ENCODE measurements around the gene MTHFSD.

Gene MTHFSD

DNA sequence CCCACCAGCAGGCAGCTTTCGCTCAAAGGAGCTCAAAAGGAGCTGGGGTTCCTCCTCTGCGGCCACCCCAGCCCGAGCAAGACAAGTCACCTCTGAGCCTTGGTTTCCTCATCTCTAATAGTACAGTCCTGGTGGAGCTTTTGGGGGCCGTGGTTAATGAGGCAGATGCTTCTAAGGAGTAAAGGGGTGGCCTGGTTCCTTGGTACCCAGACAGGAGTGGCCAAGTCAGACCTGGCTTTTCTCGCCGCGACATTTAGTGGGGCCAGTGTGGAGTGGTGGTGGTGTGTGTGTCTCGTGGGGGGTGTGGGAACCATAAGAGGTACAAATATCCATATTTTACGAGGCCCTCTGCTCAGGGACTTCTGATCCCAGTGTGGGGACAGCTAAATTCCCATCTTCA lies 38.0 kb downstream of the MTHFSD start:
- TF ChIP-seq, protein P1, sequence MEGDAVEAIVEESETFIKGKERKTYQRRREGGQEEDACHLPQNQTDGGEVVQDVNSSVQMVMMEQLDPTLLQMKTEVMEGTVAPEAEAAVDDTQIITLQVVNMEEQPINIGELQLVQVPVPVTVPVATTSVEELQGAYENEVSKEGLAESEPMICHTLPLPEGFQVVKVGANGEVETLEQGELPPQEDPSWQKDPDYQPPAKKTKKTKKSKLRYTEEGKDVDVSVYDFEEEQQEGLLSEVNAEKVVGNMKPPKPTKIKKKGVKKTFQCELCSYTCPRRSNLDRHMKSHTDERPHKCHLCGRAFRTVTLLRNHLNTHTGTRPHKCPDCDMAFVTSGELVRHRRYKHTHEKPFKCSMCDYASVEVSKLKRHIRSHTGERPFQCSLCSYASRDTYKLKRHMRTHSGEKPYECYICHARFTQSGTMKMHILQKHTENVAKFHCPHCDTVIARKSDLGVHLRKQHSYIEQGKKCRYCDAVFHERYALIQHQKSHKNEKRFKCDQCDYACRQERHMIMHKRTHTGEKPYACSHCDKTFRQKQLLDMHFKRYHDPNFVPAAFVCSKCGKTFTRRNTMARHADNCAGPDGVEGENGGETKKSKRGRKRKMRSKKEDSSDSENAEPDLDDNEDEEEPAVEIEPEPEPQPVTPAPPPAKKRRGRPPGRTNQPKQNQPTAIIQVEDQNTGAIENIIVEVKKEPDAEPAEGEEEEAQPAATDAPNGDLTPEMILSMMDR (IDR thresholded peaks at IDR 0.05; ENCODE audit: low read length), result no peak
- TF ChIP-seq EZH2phosphoT487 (IDR thresholded peaks at IDR 0.05; ENCODE audit: low read length) (no peak), EZH2 (optimal IDR thresholded peaks at IDR 0.05; ENCODE audit: low read depth, low read length) (no peak)
- Histone ChIP-seq H2AFZ (ENCODE audit: low read length) (no peak overlapping the region), H3K4me1 (ENCODE audit: low read length) (no peaks in the 10 kb centered on the region), H3K27ac (ENCODE audit: low read length) (no peak overlapping the region), H3K9me3 (replicated peaks; ENCODE audit: insufficient read depth, low read length) (no peaks in the 10 kb centered on the region), H3K4me3 (ENCODE audit: low read length) (no peak overlapping the region), H3K79me2 (ENCODE audit: low read length) (no peaks in the 10 kb centered on the region), H3K27me3 (replicated peaks; ENCODE audit: insufficient read depth, low read length) (peaks cover 70% of the 10 kb centered on the region), H3K9me2 (replicated peaks; ENCODE audit: insufficient read depth, low read length) (no peaks in the 10 kb centered on the region), H4K20me1 (ENCODE audit: insufficient read depth, low read length) (no peaks in the 10 kb centered on the region), H3K9ac (ENCODE audit: low read length) (no peak overlapping the region), H3F3A (ENCODE audit: insufficient read depth, low read length) (no peaks in the 10 kb centered on the region), H3K36me3 (replicated peaks; ENCODE audit: insufficient read depth, low read length) (no peaks in the 10 kb centered on the region), H3K4me2 (ENCODE audit: low read depth, low read length) (no peak overlapping the region)
- DNase-seq, result no peak

DNA sequence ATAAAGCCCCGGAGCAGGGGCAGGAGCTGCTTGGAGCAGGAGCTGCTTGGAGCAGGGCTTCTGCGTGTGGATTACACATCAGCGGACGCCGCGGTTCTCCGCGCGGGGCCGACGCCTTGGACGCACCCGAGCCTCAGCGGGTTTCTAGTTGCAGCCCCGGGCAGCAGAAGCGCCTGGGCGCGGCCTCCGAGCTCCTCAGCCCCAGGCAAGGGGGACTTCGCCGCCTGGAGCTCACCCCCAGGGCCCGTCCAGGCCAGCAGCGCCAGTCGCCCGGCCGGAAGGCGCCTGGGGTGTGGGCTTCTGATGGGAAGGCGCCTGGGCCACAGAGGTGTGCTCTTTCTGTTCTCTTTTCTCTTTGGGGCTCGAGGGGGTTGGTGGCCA lies 38.4 kb downstream of the MTHFSD start:
- Histone ChIP-seq H3K9me3 (replicated peaks; ENCODE audit: insufficient read depth, low read length) (no peaks in the 10 kb centered on the region), H3K4me1 (ENCODE audit: low read length) (no peaks in the 10 kb centered on the region), H3F3A (ENCODE audit: insufficient read depth, low read length) (no peaks in the 10 kb centered on the region), H3K9me2 (replicated peaks; ENCODE audit: insufficient read depth, low read length) (no peaks in the 10 kb centered on the region), H4K20me1 (ENCODE audit: insufficient read depth, low read length) (no peaks in the 10 kb centered on the region), H3K36me3 (replicated peaks; ENCODE audit: insufficient read depth, low read length) (no peaks in the 10 kb centered on the region), H3K4me3 (ENCODE audit: low read length) (no peak overlapping the region), H3K79me2 (ENCODE audit: low read length) (no peaks in the 10 kb centered on the region), H3K27ac (ENCODE audit: low read length) (no peak overlapping the region), H2AFZ (ENCODE audit: low read length) (no peak overlapping the region), H3K9ac (ENCODE audit: low read length) (no peak overlapping the region), H3K4me2 (ENCODE audit: low read depth, low read length) (no peak overlapping the region), H3K27me3 (replicated peaks; ENCODE audit: insufficient read depth, low read length) (peaks cover 72% of the 10 kb centered on the region)
- no peak for DNase-seq
- TF ChIP-seq EZH2phosphoT487 (IDR thresholded peaks at IDR 0.05; ENCODE audit: low read length), result no peak
- TF ChIP-seq EZH2 (optimal IDR thresholded peaks at IDR 0.05; ENCODE audit: low read depth, low read length), result no peak
- TF ChIP-seq, protein P1 (IDR thresholded peaks at IDR 0.05; ENCODE audit: low read length), result no peak

DNA sequence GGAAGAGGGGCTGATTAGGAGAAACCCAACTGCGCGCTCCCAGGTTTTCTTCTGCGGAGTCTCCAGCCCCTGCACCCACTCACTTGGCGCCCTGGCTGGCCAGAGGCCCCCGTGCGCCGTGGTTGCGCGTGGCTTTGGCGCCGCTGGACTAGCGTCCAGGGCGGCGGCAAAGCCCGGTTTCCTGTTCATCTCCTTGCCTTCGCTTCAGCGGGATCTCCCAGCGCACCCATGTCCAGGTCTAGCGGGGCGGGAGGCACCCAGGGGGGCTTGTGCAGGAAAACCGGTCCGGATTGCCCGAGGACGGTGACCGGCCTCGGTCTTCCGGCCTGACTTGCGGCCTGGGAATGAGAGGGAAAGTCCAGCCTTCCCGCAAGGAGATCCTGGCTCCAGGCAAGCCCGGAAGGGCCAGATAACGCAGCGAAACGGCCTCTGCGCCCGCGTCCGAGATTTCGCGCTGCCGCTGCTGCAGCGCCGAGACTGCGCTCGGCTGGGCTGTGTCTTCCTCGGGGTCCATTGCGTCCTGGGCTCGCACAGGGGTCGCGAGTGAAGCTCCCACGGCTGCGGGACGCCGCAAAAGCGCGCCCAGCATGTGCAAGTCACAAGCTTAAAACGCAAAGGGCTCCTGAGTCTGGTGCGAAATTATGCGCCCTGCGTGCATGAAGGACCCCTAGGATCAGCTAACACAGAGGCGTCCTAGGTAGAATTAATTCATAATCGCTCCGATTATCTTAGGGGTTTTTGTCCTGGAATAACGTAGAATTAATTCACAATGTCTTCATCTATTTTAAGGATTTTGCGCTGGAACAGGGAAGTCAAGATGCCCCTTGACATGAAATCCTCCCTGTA lies 39.0 kb downstream of the MTHFSD start:
- TF ChIP-seq EZH2phosphoT487 (IDR thresholded peaks at IDR 0.05; ENCODE audit: low read length), result no peak
- TF ChIP-seq EZH2 (optimal IDR thresholded peaks at IDR 0.05; ENCODE audit: low read depth, low read length), result no peak
- TF ChIP-seq, protein P1 (IDR thresholded peaks at IDR 0.05; ENCODE audit: low read length), result no peak
- Histone ChIP-seq H3K79me2 (ENCODE audit: low read length) (no peaks in the 10 kb centered on the region), H3K9me2 (replicated peaks; ENCODE audit: insufficient read depth, low read length) (no peaks in the 10 kb centered on the region), H2AFZ (ENCODE audit: low read length) (no peak overlapping the region), H3K36me3 (replicated peaks; ENCODE audit: insufficient read depth, low read length) (no peaks in the 10 kb centered on the region), H3K27me3 (replicated peaks; ENCODE audit: insufficient read depth, low read length) (peaks cover 70% of the 10 kb centered on the region), H4K20me1 (ENCODE audit: insufficient read depth, low read length) (no peaks in the 10 kb centered on the region), H3F3A (ENCODE audit: insufficient read depth, low read length) (no peaks in the 10 kb centered on the region), H3K4me3 (ENCODE audit: low read length) (no peak overlapping the region), H3K9ac (ENCODE audit: low read length) (no peak overlapping the region), H3K9me3 (replicated peaks; ENCODE audit: insufficient read depth, low read length) (no peaks in the 10 kb centered on the region), H3K27ac (ENCODE audit: low read length) (no peak overlapping the region), H3K4me2 (ENCODE audit: low read depth, low read length) (no peak overlapping the region), H3K4me1 (ENCODE audit: low read length) (no peaks in the 10 kb centered on the region)
- DNase-seq, result no peak

Measured in MM.1S (cell line).